H9 (cell line): ENCODE data around the gene OR2T35. TPM values are rescaled to one million over a fixed set of nuclear protein-coding genes. Genes with fewer than 3 reads are reported as not detected.

Source experiments
- DNase-seq: peaks from one replicate; pipeline ENCODE4 v3.0.0-alpha.2; 2017
- H2AFZ ChIP-seq: one replicate; pipeline ENCODE4 v1.6.1; 2013; ENCODE audit warnings: mild to moderate bottlenecking, low read length, control low read depth, moderate library complexity
- H2AK5ac ChIP-seq: 2 replicates; pipeline ENCODE4 v1.6.1; 2013; ENCODE audit warnings: low read length, control low read depth, mixed read lengths; ENCODE audit not compliant: insufficient read length
- H2BK120ac ChIP-seq: one replicate; pipeline ENCODE4 v1.6.1; 2013; ENCODE audit warnings: low read depth, mild to moderate bottlenecking, low read length, control low read depth, inconsistent platforms; ENCODE audit not compliant: poor library complexity, severe bottlenecking
- H2BK12ac ChIP-seq: 2 replicates; pipeline ENCODE4 v1.6.1; 2013; ENCODE audit warnings: low read length, control low read depth, mixed read lengths, low read depth; ENCODE audit not compliant: insufficient read length
- H2BK15ac ChIP-seq: 2 replicates; pipeline ENCODE4 v1.6.1; 2013; ENCODE audit warnings: low read depth, low read length, control low read depth
- H2BK20ac ChIP-seq: one replicate; pipeline ENCODE4 v1.6.1; 2013; ENCODE audit warnings: low read depth, mild to moderate bottlenecking, low read length, control low read depth, inconsistent platforms; ENCODE audit not compliant: poor library complexity, severe bottlenecking
- H2BK5ac ChIP-seq: 2 replicates; pipeline ENCODE4 v1.6.1; 2013; ENCODE audit warnings: low read length, control low read depth, mixed read lengths; ENCODE audit not compliant: insufficient read length
- H3K14ac ChIP-seq: 2 replicates; pipeline ENCODE4 v1.6.1; 2013; ENCODE audit warnings: low read length, control low read depth; ENCODE audit not compliant: insufficient read depth
- H3K18ac ChIP-seq: 2 replicates; pipeline ENCODE4 v1.6.1; 2013; ENCODE audit warnings: low read depth, mild to moderate bottlenecking, mixed read lengths, low read length, control low read depth; ENCODE audit not compliant: insufficient read length
- H3K23ac ChIP-seq: 2 replicates; pipeline ENCODE4 v1.6.1; 2013; ENCODE audit warnings: low read length, control low read depth, mixed read lengths, low read depth; ENCODE audit not compliant: insufficient read length
- H3K23me2 ChIP-seq: 2 replicates; pipeline ENCODE4 v1.6.1; 2013; ENCODE audit warnings: low read depth, mild to moderate bottlenecking, mixed read lengths, low read length, control low read depth; ENCODE audit not compliant: insufficient read length, poor library complexity, severe bottlenecking
- H3K27ac ChIP-seq: 2 replicates; pipeline ENCODE4 v1.5.1; 2013; ENCODE audit warnings: low read length, control low read depth, mixed read lengths, low read depth; ENCODE audit not compliant: insufficient read length
- H3K27me3 ChIP-seq: 2 replicates; pipeline ENCODE4 v1.6.1; 2013; ENCODE audit warnings: low read length, control low read depth, inconsistent platforms; ENCODE audit not compliant: insufficient read depth
- H3K4ac ChIP-seq: 2 replicates; pipeline ENCODE4 v1.6.1; 2013; ENCODE audit warnings: low read depth, mild to moderate bottlenecking, control low read depth, inconsistent platforms, low read length, moderate library complexity
- H3K4me1 ChIP-seq: 2 replicates; pipeline ENCODE4 v1.6.1; 2013; ENCODE audit warnings: low read length, control low read depth, inconsistent platforms; ENCODE audit not compliant: insufficient read depth
- H3K4me2 ChIP-seq: 2 replicates; pipeline ENCODE4 v1.6.1; 2013; ENCODE audit warnings: low read length, control low read depth, mixed read lengths; ENCODE audit not compliant: insufficient read length, insufficient read depth
- H3K56ac ChIP-seq: 2 replicates; pipeline ENCODE4 v1.6.1; 2013; ENCODE audit warnings: low read depth, mild to moderate bottlenecking, mixed read lengths, low read length, control low read depth; ENCODE audit not compliant: insufficient read length
- H3K79me1 ChIP-seq: 2 replicates; pipeline ENCODE4 v1.6.1; 2013; ENCODE audit warnings: low read depth, mild to moderate bottlenecking, moderate library complexity, low read length, control low read depth, inconsistent platforms; ENCODE audit not compliant: insufficient read depth, poor library complexity, severe bottlenecking
- H3K79me2 ChIP-seq: 2 replicates; pipeline ENCODE4 v1.6.1; 2013; ENCODE audit warnings: low read length, control low read depth, inconsistent platforms; ENCODE audit not compliant: insufficient read depth
- H3K9ac ChIP-seq: 2 replicates; pipeline ENCODE4 v1.6.1; 2013; ENCODE audit warnings: low read length, control low read depth, mixed read lengths; ENCODE audit not compliant: insufficient read length; ENCODE audit errors: extremely low read depth
- H3K9me3 ChIP-seq: one replicate; pipeline ENCODE4 v1.6.1; 2013; ENCODE audit warnings: low read depth, low read length, inconsistent platforms; ENCODE audit not compliant: control insufficient read depth
- H3T11ph ChIP-seq: one replicate; pipeline ENCODE4 v1.6.1; 2013; ENCODE audit warnings: mild to moderate bottlenecking, low read length, control low read depth, inconsistent platforms
- H4K20me1 ChIP-seq: one replicate; pipeline ENCODE4 v1.6.1; 2013; ENCODE audit not compliant: control insufficient read depth, insufficient read length, insufficient read depth
- H4K5ac ChIP-seq: 2 replicates; pipeline ENCODE4 v1.6.1; 2013; ENCODE audit warnings: low read depth, mild to moderate bottlenecking, mixed read lengths, low read length, control low read depth; ENCODE audit not compliant: insufficient read length
- H4K8ac ChIP-seq: replicated peaks from 2 replicates; pipeline ENCODE4 v1.6.1; 2013; ENCODE audit warnings: low read length, control low read depth, mixed read lengths, low read depth; ENCODE audit not compliant: insufficient read length
- H4K91ac ChIP-seq: 2 replicates; pipeline ENCODE4 v1.6.1; 2013; ENCODE audit warnings: low read depth, mild to moderate bottlenecking, moderate library complexity, mixed read lengths, low read length, control low read depth; ENCODE audit not compliant: insufficient read length
- H3K27ac Mint-ChIP-seq, 3 experiments: 2 replicates in 2 of 3; 3 replicates in 1 of 3; pipeline ENCODE4 v1.8.0; 2020 to 2021; ENCODE audit warnings: mixed read lengths in 3 of 3, mild to moderate bottlenecking in 1 of 3, moderate library complexity in 1 of 3
- H3K27me3 Mint-ChIP-seq: 2 replicates; pipeline ENCODE4 v1.8.0; 2021; ENCODE audit warnings: low read depth, mild to moderate bottlenecking, moderate library complexity, mixed read lengths
- H3K36me3 Mint-ChIP-seq, 3 experiments: 2 replicates in 2 of 3; 3 replicates in 1 of 3; pipeline ENCODE4 v1.8.0; 2020 to 2021; ENCODE audit warnings: low read depth in 3 of 3, mixed read lengths in 3 of 3; ENCODE audit not compliant: insufficient read depth in 1 of 3
- H3K4me1 Mint-ChIP-seq, 2 experiments: 2 replicates each; pipeline ENCODE4 v1.8.0; 2020; ENCODE audit warnings: mixed read lengths in 2 of 2
- H3K4me3 Mint-ChIP-seq, 2 experiments: 2 replicates in 1 of 2; 3 replicates in 1 of 2; pipeline ENCODE4 v1.8.0; 2020 to 2021; ENCODE audit warnings: mild to moderate bottlenecking in 2 of 2, mixed read lengths in 2 of 2, moderate library complexity in 1 of 2
- H3K9me3 Mint-ChIP-seq, 2 experiments: 2 replicates in 1 of 2; 3 replicates in 1 of 2; pipeline ENCODE4 v1.8.0; 2020; ENCODE audit warnings: mild to moderate bottlenecking in 2 of 2, mixed read lengths in 2 of 2, moderate library complexity in 1 of 2
- WGBS: extraction: QIAGEN DNeasy Blood & Tissue Kit; methylation state at CpG from one replicate; pipeline ENCODE4 v1.1.7; 2013; ENCODE audit warnings: missing lambda C conversion rate, low lambda C conversion rate, mixed read lengths; ENCODE audit not compliant: insufficient read length; ENCODE audit errors: extremely low coverage; 5-methylcytosine and 5-hydroxymethylcytosine counted together
- total RNA-seq: library from RNA; stranded (reverse); gene quantifications from 2 replicates; pipeline ENCODE4 v1.2.1, GENCODE V29; 2021
- TF ChIP-seq, protein P1 (sequence below): fragments of 200-600 bp; sonication (generic); conservative IDR thresholded peaks from 3 replicates; pipeline ENCODE4 v1.8.0; 2021; ENCODE audit warnings: antibody characterized with exemption, mild to moderate bottlenecking

Gene OR2T35
- total RNA-seq, 1 experiment from 2014 or later, result not detected

DNA sequence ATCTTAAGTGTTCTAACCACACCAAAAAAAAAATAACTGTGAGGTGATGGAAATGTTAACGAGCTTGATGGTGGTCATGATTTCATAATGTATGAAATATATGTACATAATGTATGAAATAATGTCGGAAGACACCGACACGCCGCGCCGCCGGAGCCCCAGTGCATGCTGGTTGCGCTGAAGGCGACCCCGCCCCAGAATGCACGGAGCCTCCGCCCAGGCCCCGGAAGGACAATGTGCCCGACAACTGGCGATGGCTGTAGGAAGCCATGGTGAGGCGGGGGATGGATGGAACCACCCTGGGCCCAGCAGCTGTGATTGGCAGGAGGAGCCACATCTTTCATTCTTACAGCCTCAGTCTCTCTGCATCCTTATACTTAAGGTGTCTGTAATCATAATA is 55.0 kb downstream of the OR2T35 start:
- Mint-ChIP-seq H3K36me3 (peaks cover 2 to 25% (median 6%) of the 10 kb centered on the region in 3 experiments; a peak in 4 of 7 replicates), H3K4me1 (no peaks in the 10 kb centered on the region), H3K27me3 (no peaks in the 10 kb centered on the region; the same call in 1 of the 2 replicates), H3K27ac (no peak overlapping the region), H3K4me3 (no peak overlapping the region), H3K9me3 (peaks cover 79 to 85% of the 10 kb centered on the region in 2 experiments)
- H2BK5ac ChIP-seq, result no peak overlapping the region
- H3K14ac ChIP-seq, result no peak overlapping the region
- no peak overlapping the region for H3K27ac ChIP-seq
- H3K23ac ChIP-seq, result no peak overlapping the region
- no peak overlapping the region for H3K9ac ChIP-seq
- H2BK12ac ChIP-seq, result no peak overlapping the region
- WGBS, result no CpG with 5 or more reads among the region's 17 CpGs
- H3K4me2 ChIP-seq, result no peak overlapping the region
- H2AFZ ChIP-seq, result no peak overlapping the region
- no peak overlapping the region for H3K4ac ChIP-seq
- H3K18ac ChIP-seq, result no peak overlapping the region
- H3K27me3 ChIP-seq, result no peaks in the 10 kb centered on the region
- H2BK20ac ChIP-seq, result no peak overlapping the region
- H3K9me3 ChIP-seq, result peaks cover 53% of the 10 kb centered on the region
- H4K91ac ChIP-seq, result no peak overlapping the region
- TF ChIP-seq, protein P1, sequence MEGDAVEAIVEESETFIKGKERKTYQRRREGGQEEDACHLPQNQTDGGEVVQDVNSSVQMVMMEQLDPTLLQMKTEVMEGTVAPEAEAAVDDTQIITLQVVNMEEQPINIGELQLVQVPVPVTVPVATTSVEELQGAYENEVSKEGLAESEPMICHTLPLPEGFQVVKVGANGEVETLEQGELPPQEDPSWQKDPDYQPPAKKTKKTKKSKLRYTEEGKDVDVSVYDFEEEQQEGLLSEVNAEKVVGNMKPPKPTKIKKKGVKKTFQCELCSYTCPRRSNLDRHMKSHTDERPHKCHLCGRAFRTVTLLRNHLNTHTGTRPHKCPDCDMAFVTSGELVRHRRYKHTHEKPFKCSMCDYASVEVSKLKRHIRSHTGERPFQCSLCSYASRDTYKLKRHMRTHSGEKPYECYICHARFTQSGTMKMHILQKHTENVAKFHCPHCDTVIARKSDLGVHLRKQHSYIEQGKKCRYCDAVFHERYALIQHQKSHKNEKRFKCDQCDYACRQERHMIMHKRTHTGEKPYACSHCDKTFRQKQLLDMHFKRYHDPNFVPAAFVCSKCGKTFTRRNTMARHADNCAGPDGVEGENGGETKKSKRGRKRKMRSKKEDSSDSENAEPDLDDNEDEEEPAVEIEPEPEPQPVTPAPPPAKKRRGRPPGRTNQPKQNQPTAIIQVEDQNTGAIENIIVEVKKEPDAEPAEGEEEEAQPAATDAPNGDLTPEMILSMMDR, result no peak
- no peak overlapping the region for H4K8ac ChIP-seq
- no peak overlapping the region for H2BK120ac ChIP-seq
- DNase-seq, result no peak
- no peaks in the 10 kb centered on the region for H3K79me1 ChIP-seq
- no peaks in the 10 kb centered on the region for H3K79me2 ChIP-seq
- H2BK15ac ChIP-seq, result no peak overlapping the region
- H3T11ph ChIP-seq, result no peak overlapping the region
- H4K5ac ChIP-seq, result no peak overlapping the region
- no peak overlapping the region for H2AK5ac ChIP-seq
- H3K4me1 ChIP-seq, result no peaks in the 10 kb centered on the region
- H3K56ac ChIP-seq, result no peak overlapping the region
- no peaks in the 10 kb centered on the region for H4K20me1 ChIP-seq
- no peaks in the 10 kb centered on the region for H3K23me2 ChIP-seq
